A673 (cell line): ENCODE data around the gene ADAMTS12. TPM values are rescaled to one million over a fixed set of nuclear protein-coding genes. Genes with fewer than 3 reads are reported as not detected.

Source experiments
- BruUV-seq: library from RNA; stranded (reverse); fragments of 400-500 nt; replicated peaks from 2 replicates; lab custom pipeline; 2021; lab: Mats Ljungman, UMichigan
- CTCF ChIA-PET: fragments of 300-600 bp; sonication (Branson Sonifier 250); formaldehyde crosslinking; loops from one replicate; lab custom pipeline; 2022; ENCODE audit warnings: antibody characterized with exemption; lab: Charles Lee
- POLR2A ChIA-PET: fragments of 300-600 bp; sonication (Branson Sonifier 250); formaldehyde crosslinking; loops from one replicate; lab custom pipeline; 2022; ENCODE audit warnings: antibody characterized with exemption; ENCODE audit not compliant: low non-redundant PET; lab: Charles Lee
- DNase-seq: peaks from one replicate; pipeline ENCODE4 v3.0.0-alpha.2; 2015; ENCODE audit warnings: low spot score
- H3K27ac ChIP-seq: fragments of 200-600 bp; sonication (generic); 2 replicates; pipeline ENCODE4 v1.5.1; 2016; ENCODE audit warnings: mixed run types, low read depth, mild to moderate bottlenecking, mixed read lengths, antibody characterized with exemption, low read length; ENCODE audit not compliant: poor library complexity, severe bottlenecking
- H3K27me3 ChIP-seq: fragments of 200-600 bp; sonication (generic); replicated peaks from 2 replicates; pipeline ENCODE4 v1.6.1; 2017; ENCODE audit warnings: mixed run types, low read depth, mild to moderate bottlenecking, mixed read lengths, antibody characterized with exemption, low read length; ENCODE audit not compliant: insufficient read depth, poor library complexity
- H3K36me3 ChIP-seq: fragments of 200-600 bp; sonication (generic); 2 replicates; pipeline ENCODE4 v1.6.1; 2016; ENCODE audit warnings: mixed run types, mild to moderate bottlenecking, mixed read lengths, antibody characterized with exemption, low read length; ENCODE audit not compliant: insufficient read depth, poor library complexity, severe bottlenecking
- H3K4me1 ChIP-seq: fragments of 200-600 bp; sonication (generic); 2 replicates; pipeline ENCODE4 v1.6.1; 2017; ENCODE audit warnings: mixed run types, mild to moderate bottlenecking, mixed read lengths, antibody characterized with exemption, low read length; ENCODE audit not compliant: insufficient read depth, poor library complexity, severe bottlenecking
- H3K4me3 ChIP-seq: fragments of 200-600 bp; sonication (generic); 2 replicates; pipeline ENCODE4 v1.5.1; 2016; ENCODE audit warnings: low read depth, mixed run types, mild to moderate bottlenecking, mixed read lengths, low read length; ENCODE audit not compliant: poor library complexity, severe bottlenecking
- H3K9me3 ChIP-seq: fragments of 200-600 bp; sonication (generic); 2 replicates; pipeline ENCODE4 v1.6.1; 2016; ENCODE audit warnings: mixed run types, low read depth, mild to moderate bottlenecking, mixed read lengths, antibody characterized with exemption, low read length; ENCODE audit not compliant: poor library complexity, severe bottlenecking
- EZH2 ChIP-seq: fragments of 200-600 bp; sonication (generic); IDR thresholded peaks from 2 replicates; pipeline ENCODE4 v1.6.1; 2017; ENCODE audit warnings: borderline replicate concordance, low read depth, mild to moderate bottlenecking, mixed read lengths, antibody characterized with exemption, low read length; ENCODE audit not compliant: poor library complexity, severe bottlenecking
- intact Hi-C: fragments of 100-400 bp; cut with micrococcal nuclease; formaldehyde crosslinking; loops from one replicate; pipeline ENCODE4 v1.10.0; 2022; ENCODE audit not compliant: unreplicated experiment
- total RNA-seq: library from RNA; stranded (reverse); gene quantifications from 2 replicates; pipeline ENCODE4 v1.2.3, GENCODE V29; 2021
- TF ChIP-seq, protein P1 (sequence below): fragments of 300-800, 200-600 bp; sonication (generic); conservative IDR thresholded peaks from 2 replicates; pipeline ENCODE4 v1.5.1; 2017; ENCODE audit warnings: low read depth, mild to moderate bottlenecking, antibody characterized with exemption, low read length, moderate library complexity, mixed read lengths

Gene ADAMTS12
- total RNA-seq, 1 experiment from 2014 or later, result 0.84 TPM

DNA sequence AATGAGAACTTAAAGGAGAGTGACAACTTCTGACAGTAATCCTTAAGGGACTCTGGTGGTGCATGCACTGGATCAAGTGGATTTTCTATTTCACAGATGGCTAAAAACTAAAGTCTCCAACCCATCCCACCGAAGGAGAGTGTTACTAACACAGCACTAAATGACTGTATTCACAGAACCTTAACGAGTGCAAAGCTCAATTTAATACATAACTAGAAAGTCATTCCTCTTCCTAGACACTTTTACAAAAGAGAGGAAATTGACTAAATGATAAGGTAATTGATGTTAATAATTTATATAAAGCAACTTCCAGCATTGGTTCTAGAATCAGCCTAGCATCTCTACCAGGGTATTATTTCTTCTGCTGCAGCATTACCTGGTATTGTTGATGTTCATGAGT lies 189.8 kb downstream of the ADAMTS12 start:
- H3K27me3 ChIP-seq, result no peaks in the 10 kb centered on the region
- TF ChIP-seq EZH2, result no peak
- TF ChIP-seq, protein P1, sequence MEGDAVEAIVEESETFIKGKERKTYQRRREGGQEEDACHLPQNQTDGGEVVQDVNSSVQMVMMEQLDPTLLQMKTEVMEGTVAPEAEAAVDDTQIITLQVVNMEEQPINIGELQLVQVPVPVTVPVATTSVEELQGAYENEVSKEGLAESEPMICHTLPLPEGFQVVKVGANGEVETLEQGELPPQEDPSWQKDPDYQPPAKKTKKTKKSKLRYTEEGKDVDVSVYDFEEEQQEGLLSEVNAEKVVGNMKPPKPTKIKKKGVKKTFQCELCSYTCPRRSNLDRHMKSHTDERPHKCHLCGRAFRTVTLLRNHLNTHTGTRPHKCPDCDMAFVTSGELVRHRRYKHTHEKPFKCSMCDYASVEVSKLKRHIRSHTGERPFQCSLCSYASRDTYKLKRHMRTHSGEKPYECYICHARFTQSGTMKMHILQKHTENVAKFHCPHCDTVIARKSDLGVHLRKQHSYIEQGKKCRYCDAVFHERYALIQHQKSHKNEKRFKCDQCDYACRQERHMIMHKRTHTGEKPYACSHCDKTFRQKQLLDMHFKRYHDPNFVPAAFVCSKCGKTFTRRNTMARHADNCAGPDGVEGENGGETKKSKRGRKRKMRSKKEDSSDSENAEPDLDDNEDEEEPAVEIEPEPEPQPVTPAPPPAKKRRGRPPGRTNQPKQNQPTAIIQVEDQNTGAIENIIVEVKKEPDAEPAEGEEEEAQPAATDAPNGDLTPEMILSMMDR, result no peak
- DNase-seq, result no peak
- no peaks in the 10 kb centered on the region for H3K9me3 ChIP-seq
- intact Hi-C loops, result no loop called here
- POLR2A ChIA-PET, result no interaction called here
- H3K36me3 ChIP-seq, result no peaks in the 10 kb centered on the region
- no peak overlapping the region for H3K4me3 ChIP-seq
- CTCF ChIA-PET, result no interaction called here
- BruUV-seq, result no TSS peak
- H3K4me1 ChIP-seq, result no peaks in the 10 kb centered on the region
- no peak overlapping the region for H3K27ac ChIP-seq

DNA sequence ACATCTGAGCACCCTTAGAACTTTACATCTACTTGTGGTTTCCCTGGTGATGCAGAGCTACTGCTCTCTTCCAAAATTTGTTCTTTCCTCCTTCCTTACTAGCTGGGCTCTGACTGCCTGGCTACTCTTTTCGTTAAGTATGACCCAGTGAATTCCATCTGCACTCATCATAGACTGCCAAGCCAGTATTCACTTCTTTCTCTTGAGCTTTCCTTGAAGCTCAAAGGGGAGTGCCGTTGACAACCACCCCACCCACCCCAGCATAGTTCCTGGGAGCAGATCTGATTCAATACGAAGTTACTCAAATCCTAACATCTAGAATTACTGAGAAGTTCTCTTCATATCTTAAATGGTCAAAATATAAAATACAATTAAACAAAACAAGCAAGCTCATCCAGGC lies 190.5 kb downstream of the ADAMTS12 start:
- intact Hi-C loops, result no loop called here
- no peaks in the 10 kb centered on the region for H3K27me3 ChIP-seq
- no peak for TF ChIP-seq EZH2
- TF ChIP-seq, protein P1, result no peak
- H3K36me3 ChIP-seq, result no peaks in the 10 kb centered on the region
- DNase-seq, result no peak
- ChIA-PET POLR2A (no interaction called here), CTCF (no interaction called here)
- no peaks in the 10 kb centered on the region for H3K9me3 ChIP-seq
- H3K27ac ChIP-seq, result no peak overlapping the region
- BruUV-seq, result no TSS peak
- H3K4me3 ChIP-seq, result no peak overlapping the region
- no peaks in the 10 kb centered on the region for H3K4me1 ChIP-seq

- ChIA-PET CTCF (no interaction called here), POLR2A (no interaction called here)
- intact Hi-C loops, result no loop called here
- no peak overlapping the region for H3K27ac ChIP-seq
- no peak overlapping the region for H3K4me3 ChIP-seq
- no peaks in the 10 kb centered on the region for H3K27me3 ChIP-seq
- no peak for TF ChIP-seq EZH2
- TF ChIP-seq, protein P1, result no peak
- DNase-seq, result no peak
- no TSS peak for BruUV-seq
- H3K4me1 ChIP-seq, result no peaks in the 10 kb centered on the region
- peaks cover 7% of the 10 kb centered on the region for H3K9me3 ChIP-seq
- no peaks in the 10 kb centered on the region for H3K36me3 ChIP-seq
Measured at GRCh38 chr5:33696411-33696810, 195.4 kb downstream of the ADAMTS12 start.
